ENCODE data around the gene ZNF174. TPM values are rescaled to one million over a fixed set of nuclear protein-coding genes. Genes with fewer than 3 reads are reported as not detected.
A peak's percentile ranks its signal among the peaks of the same experiment; 100 is the strongest.

ZNF174 gene
- total RNA-seq, 2 experiments from 2014 or later, result 6.0 to 7.3 TPM

GRCh38 chr16:3454093-3454492, 53.1 kb downstream of the ZNF174 start:
- H3K36me3 Mint-ChIP-seq, result peaks cover 3% of the 10 kb centered on the region
- no peak for DNase-seq
- H3K4me1 Mint-ChIP-seq (ENCODE audit: low read depth), result peaks cover 14% of the 10 kb centered on the region
- ChIA-PET CTCF (no interaction called here), POLR2A (interaction anchor here (1.4 kb wide), 1 partner anchor 52 kb away, joined by 5 read pairs; the partner anchor contains the start of gene ZNF174)
- H3K27me3 Mint-ChIP-seq, result no peaks in the 10 kb centered on the region
- H3K4me3 Mint-ChIP-seq, result no peak overlapping the region
- no peak overlapping the region for H3K27ac Mint-ChIP-seq
- no peaks in the 10 kb centered on the region for H3K9me3 Mint-ChIP-seq
- intact Hi-C loops (cut with micrococcal nuclease), result no loop called here

- Mint-ChIP-seq H3K4me1 (ENCODE audit: low read depth) (peaks cover 20% of the 10 kb centered on the region), H3K9me3 (no peaks in the 10 kb centered on the region), H3K36me3 (peaks cover 2% of the 10 kb centered on the region), H3K4me3 (no peak overlapping the region), H3K27ac (no peak overlapping the region), H3K27me3 (no peaks in the 10 kb centered on the region)
- no peak for DNase-seq
- ChIA-PET POLR2A (interaction anchor here (1.4 kb wide), 1 partner anchor 53 kb away, joined by 5 read pairs; the partner anchor contains the start of gene ZNF174), CTCF (no interaction called here)
- intact Hi-C loops (cut with micrococcal nuclease), result loop anchor here (5.0 kb wide), 2 partner anchors 172 to 282 kb away; partner anchors contain the start of gene ZNF263
Observed at GRCh38 chr16:3454631-3455147, 53.7 kb downstream of the ZNF174 start.

GRCh38 chr16:3457434-3458252, 56.6 kb downstream of the ZNF174 start:
- ChIA-PET POLR2A (interaction anchor here (0.5 to 1.4 kb wide), 6 partner anchors 13 to 310 kb away, joined by 3 to 10 read pairs (median 4); partner anchors contain the start of genes NAA60, ZNF174, ZNF597 and ZSCAN32), CTCF (interaction anchor here (0.6 to 1.4 kb wide), 7 partner anchors 13 to 454 kb away, joined by 3 to 6 read pairs (median 3); partner anchors contain the start of genes ZNF174 and ZSCAN32)
- Mint-ChIP-seq H3K9me3 (no peaks in the 10 kb centered on the region), H3K4me3 (peak overlapping the region; percentile 80), H3K27me3 (no peaks in the 10 kb centered on the region), H3K36me3 (no peaks in the 10 kb centered on the region), H3K27ac (peak overlapping the region; percentile 90), H3K4me1 (ENCODE audit: low read depth) (peaks cover 41% of the 10 kb centered on the region)
- peak; percentile 92 for DNase-seq
- intact Hi-C loops (cut with micrococcal nuclease), result loop anchor here (1.0 to 5.0 kb wide), 4 partner anchors 13 to 285 kb away; partner anchors contain the start of gene ZNF263

GRCh38 chr16:3458278-3458851, 57.4 kb downstream of the ZNF174 start:
- intact Hi-C loops (cut with micrococcal nuclease), result loop anchor here (5.0 kb wide), 2 partner anchors 176 to 286 kb away; partner anchors contain the start of gene ZNF263
- CTCF ChIA-PET, result interaction anchor here (1.1 kb wide), 1 partner anchor 329 kb away, joined by 3 read pairs; no protein-coding TSS in a partner anchor
- H3K4me1 Mint-ChIP-seq (ENCODE audit: low read depth), result peaks cover 41% of the 10 kb centered on the region
- peak overlapping the region; percentile 85 for H3K4me3 Mint-ChIP-seq
- no peaks in the 10 kb centered on the region for H3K27me3 Mint-ChIP-seq
- DNase-seq, result peak; percentile 18
- POLR2A ChIA-PET, result interaction anchor here (0.8 to 1.3 kb wide), 3 partner anchors 14 to 223 kb away, joined by 3 to 5 read pairs (median 4); partner anchors contain the start of genes NAA60, ZNF174 and ZSCAN32
- no peaks in the 10 kb centered on the region for H3K36me3 Mint-ChIP-seq
- peak overlapping the region; percentile 92 for H3K27ac Mint-ChIP-seq
- H3K9me3 Mint-ChIP-seq, result no peaks in the 10 kb centered on the region

- intact Hi-C loops (cut with micrococcal nuclease), result loop anchor here (1.0 to 5.0 kb wide), 5 partner anchors 41 to 287 kb away; partner anchors contain the start of genes ZNF174, ZNF263 and ZSCAN32
- peaks cover 45% of the 10 kb centered on the region for H3K4me1 Mint-ChIP-seq (ENCODE audit: low read depth)
- no peak for DNase-seq
- H3K27ac Mint-ChIP-seq, result peak overlapping the region; percentile 92
- peak overlapping the region; percentile 85 for H3K4me3 Mint-ChIP-seq
- H3K27me3 Mint-ChIP-seq, result no peaks in the 10 kb centered on the region
- no peaks in the 10 kb centered on the region for H3K9me3 Mint-ChIP-seq
- ChIA-PET POLR2A (interaction anchor here (0.8 to 1.3 kb wide), 3 partner anchors 15 to 223 kb away, joined by 3 to 5 read pairs (median 4); partner anchors contain the start of genes NAA60, ZNF174 and ZSCAN32), CTCF (interaction anchor here (1.1 kb wide), 1 partner anchor 329 kb away, joined by 3 read pairs; no protein-coding TSS in a partner anchor)
- H3K36me3 Mint-ChIP-seq, result no peaks in the 10 kb centered on the region
Observed at GRCh38 chr16:3458852-3459361, 57.9 kb downstream of the ZNF174 start.

Other genes with a start within 250 kb of the ZNF174 start
- not detected for gene OR1F1, start 213.0 kb upstream of the ZNF174 start, total RNA-seq
- 10 to 100 TPM; 10.6 to 11.5 TPM for gene ZNF200, start 166.1 kb upstream of the ZNF174 start, total RNA-seq
- under 1 TPM; 0.07 to 0.17 TPM for gene MEFV, start 144.6 kb upstream of the ZNF174 start, total RNA-seq
- gene ZNF263, start 117.7 kb upstream of the ZNF174 start, total RNA-seq, result 10 to 100 TPM; 13.2 to 13.5 TPM
- 1 to 10 TPM; 3.3 to 3.4 TPM for gene TIGD7, start 95.8 kb upstream of the ZNF174 start, total RNA-seq
- 10 to 100 TPM; 19.3 to 20.0 TPM for gene ZNF75A, start 95.7 kb upstream of the ZNF174 start, total RNA-seq
- gene OR2C1, start 45.3 kb upstream of the ZNF174 start, total RNA-seq, result not detected
- 10 to 100 TPM; 10.9 to 11.9 TPM for gene ZSCAN32, start 211 bp upstream of the ZNF174 start, total RNA-seq
- 1 to 10 TPM; 1.6 to 2.1 TPM for gene ZNF597, start 42.3 kb downstream of the ZNF174 start, total RNA-seq
- 10 to 100 TPM; 26.9 to 34.1 TPM for gene NAA60, start 42.5 kb downstream of the ZNF174 start, total RNA-seq
- not detected for gene C16orf90, start 94.3 kb downstream of the ZNF174 start, total RNA-seq
- 10 to 100 TPM; 17.6 to 21.0 TPM for gene CLUAP1, start 99.8 kb downstream of the ZNF174 start, total RNA-seq
- gene NLRC3, start 176.2 kb downstream of the ZNF174 start, total RNA-seq, result 10 to 100 TPM; 25.9 to 28.4 TPM
- gene SLX4, start 210.4 kb downstream of the ZNF174 start, total RNA-seq, result 10 to 100 TPM; 13.4 to 15.3 TPM